ENCODE measurements around the gene KAT6B. TPM values are rescaled to one million over a fixed set of nuclear protein-coding genes. Genes with fewer than 3 reads are reported as not detected.
"Not testable (repeated sequence)": the region's sequence is repeated elsewhere in the genome, so short reads cannot be mapped to it uniquely, and the experiment has no call there.

The KAT6B gene
- 24.4 and 37.8 TPM in 2 replicates for total RNA-seq
- 3.9 and 4.1 TPM in 2 replicates for polyA plus RNA-seq
- 8.8 and 10.6 TPM in 2 replicates for polyA plus RNA-seq (2012)
- 15.7 and 35.3 TPM in 2 replicates for polyA minus RNA-seq (ENCODE audit: low replicate concordance)

GRCh38 chr10:74826142-74827044 is at the start of gene KAT6B:
Gene KAT6B, plus strand, starts transcription at chr10:74826600. Its CDS starts 16,258 bp downstream, at chr10:74842858.
- Histone ChIP-seq H3K4me1 (ENCODE audit: control insufficient read depth, extremely low read depth, insufficient read depth, low read length) (peaks cover 16% of the 10 kb centered on the region), H3K4me3 (replicated peaks in 1 of 4; ENCODE audit: control extremely low read depth in 1 of 4, insufficient read depth in 1 of 4, low read depth in 3 of 4, low read length in 4 of 4) (peak within 1 kb of the TSS; percentile 78 to 94 (median 85))

GRCh38 chr10:74778436-74779094 is 47.8 kb upstream of the KAT6B start:
- Histone ChIP-seq H3K27ac (ENCODE audit: insufficient read depth, low read length) (no peak overlapping the region), H3K4me2 (ENCODE audit: extremely low read depth, insufficient read depth, low read length) (no peak overlapping the region), H4K20me1 (ENCODE audit: control insufficient read depth, extremely low read depth, insufficient read depth, low read length) (no peaks in the 10 kb centered on the region), H3K9me3 (ENCODE audit: control insufficient read depth, insufficient read depth, low read depth, low read length) (no peaks in the 10 kb centered on the region), H3K79me2 (ENCODE audit: control insufficient read depth, insufficient read depth, low read length) (no peaks in the 10 kb centered on the region), H3K4me3 (replicated peaks in 1 of 4; ENCODE audit: control extremely low read depth in 1 of 4, insufficient read depth in 1 of 4, low read depth in 3 of 4, low read length in 4 of 4) (no peak overlapping the region), H2AFZ (ENCODE audit: low read length) (no peak overlapping the region), H3K36me3 (ENCODE audit: control insufficient read depth, insufficient read depth, low read length) (no peaks in the 10 kb centered on the region), H3K9ac (ENCODE audit: insufficient read depth, low read length) (no peak overlapping the region), H3K4me1 (ENCODE audit: control insufficient read depth, extremely low read depth, insufficient read depth, low read length) (no peaks in the 10 kb centered on the region), H3K27me3 (ENCODE audit: control insufficient read depth, insufficient read depth, low read length) (peaks cover 4% of the 10 kb centered on the region)
- no peak for TF ChIP-seq EZH2 (IDR thresholded peaks at IDR 0.05; ENCODE audit: low read length, missing control alignments)
- TF ChIP-seq CTCF (conservative IDR thresholded peaks at IDR 0.05 in 1 of 2, IDR thresholded peaks at IDR 0.05 in 1 of 2; ENCODE audit: low read depth in 1 of 2, low read length in 2 of 2): no peak
- no peak for DNase-seq (ENCODE audit: low read depth in 2 of 2)

More at GRCh38 chr10:74826142-74827044, at the start of gene KAT6B:
- H3K36me3 ChIP-seq (ENCODE audit: control insufficient read depth, insufficient read depth, low read length): no peaks in the 10 kb centered on the region
- peak within 1 kb of the TSS; percentile 88 for H3K9ac ChIP-seq (ENCODE audit: insufficient read depth, low read length)
- no peaks in the 10 kb centered on the region for H4K20me1 ChIP-seq (ENCODE audit: control insufficient read depth, extremely low read depth, insufficient read depth, low read length)
- no peak for TF ChIP-seq EZH2 (IDR thresholded peaks at IDR 0.05; ENCODE audit: low read length, missing control alignments)
- TF ChIP-seq CTCF (conservative IDR thresholded peaks at IDR 0.05 in 1 of 2, IDR thresholded peaks at IDR 0.05 in 1 of 2; ENCODE audit: low read depth in 1 of 2, low read length in 2 of 2): peak in 1 of 2 donors; percentile 8
- peak within 1 kb of the TSS; percentile 81 for H3K4me2 ChIP-seq (ENCODE audit: extremely low read depth, insufficient read depth, low read length)
- H2AFZ ChIP-seq (ENCODE audit: low read length): peak within 1 kb of the TSS; percentile 67
- H3K27me3 ChIP-seq (ENCODE audit: control insufficient read depth, insufficient read depth, low read length): no peaks in the 10 kb centered on the region
- H3K27ac ChIP-seq (ENCODE audit: insufficient read depth, low read length): peak within 1 kb of the TSS; percentile 83
- H3K9me3 ChIP-seq (ENCODE audit: control insufficient read depth, insufficient read depth, low read depth, low read length): no peaks in the 10 kb centered on the region
- peaks cover 28% of the 10 kb centered on the region for H3K79me2 ChIP-seq (ENCODE audit: control insufficient read depth, insufficient read depth, low read length)
- DNase-seq (ENCODE audit: low read depth in 2 of 2): peak; percentile 100

GRCh38 chr10:74781870-74782269 is 44.5 kb upstream of the KAT6B start:
- not testable (repeated sequence) for H3K9ac ChIP-seq (ENCODE audit: insufficient read depth, low read length); H4K20me1 ChIP-seq (ENCODE audit: control insufficient read depth, extremely low read depth, insufficient read depth, low read length); DNase-seq (ENCODE audit: low read depth in 2 of 2); H3K27ac ChIP-seq (ENCODE audit: insufficient read depth, low read length); H3K4me1 ChIP-seq (ENCODE audit: control insufficient read depth, extremely low read depth, insufficient read depth, low read length); H3K27me3 ChIP-seq (ENCODE audit: control insufficient read depth, insufficient read depth, low read length); H3K4me3 ChIP-seq (replicated peaks in 1 of 4; ENCODE audit: control extremely low read depth in 1 of 4, insufficient read depth in 1 of 4, low read depth in 3 of 4, low read length in 4 of 4); H3K79me2 ChIP-seq (ENCODE audit: control insufficient read depth, insufficient read depth, low read length); H3K36me3 ChIP-seq (ENCODE audit: control insufficient read depth, insufficient read depth, low read length); H3K9me3 ChIP-seq (ENCODE audit: control insufficient read depth, insufficient read depth, low read depth, low read length); H2AFZ ChIP-seq (ENCODE audit: low read length); H3K4me2 ChIP-seq (ENCODE audit: extremely low read depth, insufficient read depth, low read length)

All from fibroblast of lung (primary cell).